A549 (cell line): ENCODE measurements around the gene HAO1. TPM values are rescaled to one million over a fixed set of nuclear protein-coding genes. Genes with fewer than 3 reads are reported as not detected.

ENCODE experiments used
- ATAC-seq, 2 experiments: fragments of 200-7000 bp in 1 of 2; fragments of >200 bp in 1 of 2; cut with Nextera tagmentation in 1 of 2; cut with Tn5 transposase in 1 of 2; 3 replicates each; pipeline versions ENCODE4 v1.8.0 to v1.9.1; 2018 to 2020; ENCODE audit warnings: mild to moderate bottlenecking in 1 of 2, moderate library complexity in 1 of 2
- CTCF ChIA-PET: fragments of 300-600 bp; sonication (Branson Sonifier 250); formaldehyde crosslinking; extraction: SDS; loops from one replicate; lab custom pipeline; 2021; ENCODE audit warnings: antibody characterized with exemption, inconsistent platforms; lab: Yijun Ruan, JAX
- POLR2A ChIA-PET: fragments of 350-600 bp; formaldehyde crosslinking; extraction: SDS; loops from one replicate; lab custom pipeline; 2021; ENCODE audit warnings: antibody characterized with exemption, inconsistent platforms; lab: Yijun Ruan, JAX
- DNase-seq, 2 experiments: peaks; one replicate each; pipeline versions ENCODE4 v3.0.0 to v3.0.0-alpha.2; 2011 to 2016; ENCODE audit warnings: low read depth in 1 of 2, low spot score in 1 of 2
- FAIRE-seq: peaks from 2 replicates; lab custom pipeline; 2011; peaks lifted over from hg19 to GRCh38; lab: Jason Lieb, UNC
- H3K27ac ChIP-seq, 2 experiments: fragments of >200 bp; sonication (Bioruptor Twin); formaldehyde crosslinking; 3 replicates each; pipeline ENCODE4 v1.5.1; 2016 to 2017
- H3K4me1 ChIP-seq: fragments of >200 bp; sonication (Bioruptor Twin); formaldehyde crosslinking; 3 replicates; pipeline ENCODE4 v1.6.1; 2016
- H3K4me2 ChIP-seq: fragments of >200 bp; sonication (Bioruptor Twin); formaldehyde crosslinking; 3 replicates; pipeline ENCODE4 v1.6.1; 2016
- H3K4me3 ChIP-seq: fragments of >200 bp; sonication (Bioruptor Twin); formaldehyde crosslinking; 3 replicates; pipeline ENCODE4 v1.5.1; 2016
- H3K9me3 ChIP-seq: fragments of >200 bp; sonication (Bioruptor Twin); formaldehyde crosslinking; 3 replicates; pipeline ENCODE4 v1.6.1; 2016
- BHLHE40 ChIP-seq: IDR thresholded peaks from 2 replicates; pipeline ENCODE4 v1.6.1; 2012; ENCODE audit warnings: low read depth, low read length, inconsistent platforms
- CBX2 ChIP-seq: fragments of 200-600 bp; sonication (generic); IDR thresholded peaks from 2 replicates; pipeline ENCODE4 v1.6.1; 2016; ENCODE audit warnings: low read depth, mild to moderate bottlenecking, borderline replicate concordance
- CBX8 ChIP-seq: fragments of 200-600 bp; sonication (generic); IDR thresholded peaks from 2 replicates; pipeline ENCODE4 v1.6.1; 2016
- CHD4 ChIP-seq: fragments of 200-600 bp; sonication (generic); IDR thresholded peaks from 2 replicates; pipeline ENCODE4 v1.6.1; 2016; ENCODE audit warnings: antibody characterized with exemption, mild to moderate bottlenecking, borderline replicate concordance
- EHMT2 ChIP-seq: fragments of 200-600 bp; sonication (generic); IDR thresholded peaks from 2 replicates; pipeline ENCODE4 v1.6.1; 2016; ENCODE audit warnings: antibody characterized with exemption, low read depth, mild to moderate bottlenecking, moderate library complexity
- FOXS1 ChIP-seq: fragments of 250-450 bp; sonication (Bioruptor Pico); IDR thresholded peaks from 2 replicates; pipeline ENCODE4 v1.5.0; 2020; ENCODE audit warnings: mild to moderate bottlenecking, moderate library complexity
- GATA3 ChIP-seq: IDR thresholded peaks from 2 replicates; pipeline ENCODE4 v1.6.1; 2012; ENCODE audit warnings: borderline replicate concordance
- HOXA7 ChIP-seq: fragments of 250-450 bp; sonication (Bioruptor Pico); IDR thresholded peaks from 2 replicates; pipeline ENCODE4 v1.5.0; 2020; ENCODE audit warnings: mild to moderate bottlenecking, moderate library complexity
- HOXB5 ChIP-seq: fragments of 250-450 bp; sonication (Bioruptor Pico); IDR thresholded peaks from 2 replicates; pipeline ENCODE4 v1.5.0; 2020; ENCODE audit warnings: mild to moderate bottlenecking, moderate library complexity
- JUN ChIP-seq, 2 experiments: fragments of >200 bp; sonication (Bioruptor Twin); formaldehyde crosslinking; IDR thresholded peaks; 2 replicates in 1 of 2; 3 replicates in 1 of 2; pipeline ENCODE4 v1.6.1; 2016 to 2017
- JUNB ChIP-seq: fragments of >200 bp; sonication (Bioruptor Twin); formaldehyde crosslinking; IDR thresholded peaks from 2 replicates; pipeline ENCODE4 v1.6.1; 2016
- KDM1A ChIP-seq: fragments of 200-600 bp; sonication (generic); IDR thresholded peaks from 2 replicates; pipeline ENCODE4 v1.6.1; 2016; ENCODE audit warnings: low read depth, mild to moderate bottlenecking
- MAFK ChIP-seq: fragments of 450-650 bp; IDR thresholded peaks from 2 replicates; pipeline ENCODE4 v1.6.1; 2014; ENCODE audit not compliant: partially characterized antibody
- NFE2L2 ChIP-seq: fragments of 150-350 bp; conservative IDR thresholded peaks from 2 replicates; pipeline ENCODE4 v1.6.1; 2014; ENCODE audit warnings: low read length
- POLR2A ChIP-seq: IDR thresholded peaks from 2 replicates; pipeline ENCODE4 v1.6.1; 2012; ENCODE audit warnings: mild to moderate bottlenecking, low read length
- RAD21 ChIP-seq, 2 experiments: fragments of >200 bp in 1 of 2; sonication (Bioruptor Twin) in 1 of 2; formaldehyde crosslinking in 1 of 2; IDR thresholded peaks in 1 of 2; conservative IDR thresholded peaks in 1 of 2; 2 replicates in 1 of 2; 3 replicates in 1 of 2; pipeline ENCODE4 v1.6.1; 2012 to 2018; ENCODE audit warnings: inconsistent platforms in 1 of 2
- RNF2 ChIP-seq: fragments of 200-600 bp; sonication (generic); IDR thresholded peaks from 2 replicates; pipeline ENCODE4 v1.6.1; 2016; ENCODE audit warnings: low read depth, mild to moderate bottlenecking, antibody characterized with exemption, moderate library complexity, borderline replicate concordance
- SREBF2 ChIP-seq: fragments of 450-650 bp; IDR thresholded peaks from 2 replicates; pipeline ENCODE4 v1.6.1; 2014; ENCODE audit warnings: mild to moderate bottlenecking, moderate library complexity
- TFCP2L1 ChIP-seq: fragments of 250-450 bp; sonication (Bioruptor Pico); IDR thresholded peaks from 2 replicates; pipeline ENCODE4 v1.5.0; 2021; ENCODE audit warnings: mild to moderate bottlenecking
- ZC3H11A ChIP-seq: fragments of 450-650 bp; IDR thresholded peaks from 2 replicates; pipeline ENCODE4 v1.6.1; 2014; ENCODE audit warnings: antibody characterized with exemption, mild to moderate bottlenecking
- ZNF302 ChIP-seq: fragments of 250-450 bp; sonication (Bioruptor Pico); IDR thresholded peaks from 2 replicates; pipeline ENCODE4 v1.9.0; 2021; ENCODE audit warnings: inconsistent platforms, mild to moderate bottlenecking, moderate library complexity
- WGBS: methylation state at CpG from one replicate; pipeline ENCODE4 v1.1.6; 2017; ENCODE audit errors: missing lambda C conversion rate; 5-methylcytosine and 5-hydroxymethylcytosine counted together
- polyA plus RNA-seq, 4 experiments: library from polyadenylated mRNA; depleted of rRNA in 3 of 4; stranded (reverse); fragments of >200 nt; fragmentation: RNase III in 1 of 4; extraction: RNeasy Plus Mini Kit Qiagen cat#74134 plus additional on column Dnase treatment in 1 of 4; gene quantifications; 2 replicates in 3 of 4; 3 replicates in 1 of 4; pipeline ENCODE4 v1.2.3, GENCODE V29; 2011 to 2017
- TF ChIP-seq, protein P1 (sequence below): fragments of >200 bp; sonication (Bioruptor Twin); formaldehyde crosslinking; IDR thresholded peaks from 3 replicates; pipeline ENCODE4 v1.5.1; 2016
- TF ChIP-seq, protein P2 (sequence below): IDR thresholded peaks from 2 replicates; pipeline ENCODE4 v1.6.1; 2012; ENCODE audit warnings: low read depth, borderline replicate concordance
- TF ChIP-seq, protein P3 (sequence below): fragments of >200 bp; sonication (Bioruptor Twin); formaldehyde crosslinking; IDR thresholded peaks from 2 replicates; pipeline ENCODE4 v1.6.1; 2016
- TF ChIP-seq, protein P4 (sequence below): IDR thresholded peaks from 2 replicates; pipeline ENCODE4 v1.6.1; 2012
- TF ChIP-seq, protein P5 (sequence below): IDR thresholded peaks from 2 replicates; pipeline ENCODE4 v1.6.1; 2012

Gene HAO1
- polyA plus RNA-seq, 2 of the 4 experiments (the other 2 are of a cell fraction) = 0.13 TPM; not detected in 1

- TF ChIP-seq EHMT2 = no peak
- TF ChIP-seq BHLHE40 = no peak
- TF ChIP-seq SREBF2 = no peak
- TF ChIP-seq, protein P1, sequence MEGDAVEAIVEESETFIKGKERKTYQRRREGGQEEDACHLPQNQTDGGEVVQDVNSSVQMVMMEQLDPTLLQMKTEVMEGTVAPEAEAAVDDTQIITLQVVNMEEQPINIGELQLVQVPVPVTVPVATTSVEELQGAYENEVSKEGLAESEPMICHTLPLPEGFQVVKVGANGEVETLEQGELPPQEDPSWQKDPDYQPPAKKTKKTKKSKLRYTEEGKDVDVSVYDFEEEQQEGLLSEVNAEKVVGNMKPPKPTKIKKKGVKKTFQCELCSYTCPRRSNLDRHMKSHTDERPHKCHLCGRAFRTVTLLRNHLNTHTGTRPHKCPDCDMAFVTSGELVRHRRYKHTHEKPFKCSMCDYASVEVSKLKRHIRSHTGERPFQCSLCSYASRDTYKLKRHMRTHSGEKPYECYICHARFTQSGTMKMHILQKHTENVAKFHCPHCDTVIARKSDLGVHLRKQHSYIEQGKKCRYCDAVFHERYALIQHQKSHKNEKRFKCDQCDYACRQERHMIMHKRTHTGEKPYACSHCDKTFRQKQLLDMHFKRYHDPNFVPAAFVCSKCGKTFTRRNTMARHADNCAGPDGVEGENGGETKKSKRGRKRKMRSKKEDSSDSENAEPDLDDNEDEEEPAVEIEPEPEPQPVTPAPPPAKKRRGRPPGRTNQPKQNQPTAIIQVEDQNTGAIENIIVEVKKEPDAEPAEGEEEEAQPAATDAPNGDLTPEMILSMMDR = no peak
- no peak for TF ChIP-seq RNF2
- no peak for TF ChIP-seq CBX8
- TF ChIP-seq, protein P2, sequence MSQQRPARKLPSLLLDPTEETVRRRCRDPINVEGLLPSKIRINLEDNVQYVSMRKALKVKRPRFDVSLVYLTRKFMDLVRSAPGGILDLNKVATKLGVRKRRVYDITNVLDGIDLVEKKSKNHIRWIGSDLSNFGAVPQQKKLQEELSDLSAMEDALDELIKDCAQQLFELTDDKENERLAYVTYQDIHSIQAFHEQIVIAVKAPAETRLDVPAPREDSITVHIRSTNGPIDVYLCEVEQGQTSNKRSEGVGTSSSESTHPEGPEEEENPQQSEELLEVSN = no peak
- TF ChIP-seq CBX2 = no peak
- Histone ChIP-seq H3K27ac (no peak overlapping the region), H3K4me1 (no peaks in the 10 kb centered on the region), H3K9me3 (no peaks in the 10 kb centered on the region), H3K4me2 (no peak overlapping the region), H3K4me3 (no peak overlapping the region)
- CTCF ChIA-PET = no interaction called here
- no peak for DNase-seq
- POLR2A ChIA-PET = no interaction called here
- no peak for FAIRE-seq
- 30% methylated on average over 10 of the region's 10 CpGs for WGBS
- no peak for ATAC-seq
Measured at GRCh38 chr20:7911586-7912330, 28.5 kb downstream of the HAO1 start.

DNA sequence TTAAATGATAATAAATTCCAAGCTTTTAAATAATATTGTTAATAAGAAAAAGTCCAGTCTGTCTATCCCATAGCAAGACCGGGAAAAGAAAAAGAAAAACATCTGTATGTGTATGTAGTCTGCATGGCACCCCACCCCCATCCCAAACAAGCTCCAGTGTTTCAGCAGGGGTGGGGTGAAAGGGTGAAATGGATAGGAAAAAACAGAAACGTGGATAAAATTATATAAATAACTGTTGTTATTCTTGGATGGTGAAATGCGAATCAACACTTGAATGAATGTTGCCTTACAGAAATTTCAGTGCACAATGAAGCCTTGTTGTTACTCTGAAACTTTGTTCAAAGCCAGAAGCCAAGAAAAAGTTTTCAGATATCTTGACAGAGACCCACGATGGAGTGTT is 31.4 kb downstream of the HAO1 start:
- FAIRE-seq (no peak), ATAC-seq (no peak), DNase-seq (no peak)
- TF ChIP-seq GATA3 (no peak), HOXA7 (CRISPR knock-in tag) (no peak), TFCP2L1 (no peak), JUN (IDR thresholded peaks at IDR 0.05) (no peak), FOXS1 (CRISPR knock-in tag) (no peak), ZNF302 (CRISPR knock-in tag) (no peak), ZC3H11A (no peak)
- ChIA-PET POLR2A (no interaction called here), CTCF (no interaction called here)
- Histone ChIP-seq H3K4me3 (no peak overlapping the region), H3K9me3 (no peaks in the 10 kb centered on the region), H3K4me2 (no peak overlapping the region), H3K27ac (no peak overlapping the region), H3K4me1 (no peaks in the 10 kb centered on the region)
- WGBS = 39% methylated on average over 4 of the region's 4 CpGs

DNA sequence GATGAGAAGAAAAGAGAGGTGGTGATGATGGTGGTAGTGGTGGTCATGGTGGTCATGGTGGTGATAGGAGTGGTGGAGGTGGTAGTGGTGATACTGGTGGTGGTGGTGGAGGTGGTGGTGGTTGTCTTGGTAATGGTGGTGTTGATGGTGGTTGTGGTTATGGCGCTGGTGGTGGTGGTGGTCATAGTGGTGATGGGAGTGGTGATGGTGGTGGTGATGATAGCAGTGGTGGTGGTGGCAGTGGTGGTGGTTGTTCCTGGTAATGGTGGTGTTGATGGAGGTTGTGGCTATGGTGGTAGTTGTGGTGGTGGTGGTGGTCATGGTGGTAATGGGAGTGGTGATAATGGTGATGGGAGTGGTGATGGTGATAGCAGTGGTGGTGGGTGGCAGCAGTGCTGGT is 36.8 kb downstream of the HAO1 start:
- Histone ChIP-seq H3K4me3 (no peak overlapping the region), H3K4me2 (no peak overlapping the region), H3K9me3 (no peaks in the 10 kb centered on the region), H3K27ac (no peak overlapping the region), H3K4me1 (no peaks in the 10 kb centered on the region)
- FAIRE-seq = no peak
- 16% methylated on average over 1 of the region's 1 CpG for WGBS
- ChIA-PET CTCF (no interaction called here), POLR2A (no interaction called here)
- ATAC-seq = no peak
- DNase-seq = no peak
- TF ChIP-seq NFE2L2 = no peak
- TF ChIP-seq, protein P3, sequence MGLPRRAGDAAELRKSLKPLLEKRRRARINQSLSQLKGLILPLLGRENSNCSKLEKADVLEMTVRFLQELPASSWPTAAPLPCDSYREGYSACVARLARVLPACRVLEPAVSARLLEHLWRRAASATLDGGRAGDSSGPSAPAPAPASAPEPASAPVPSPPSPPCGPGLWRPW = no peak
- no peak for TF ChIP-seq KDM1A
- no peak for TF ChIP-seq SREBF2
- TF ChIP-seq MAFK = no peak
- no peak for TF ChIP-seq RNF2
- TF ChIP-seq POLR2A = no peak
- no peak for TF ChIP-seq GATA3
- TF ChIP-seq CHD4 = no peak
- no peak for TF ChIP-seq RAD21 (conservative IDR thresholded peaks at IDR 0.05 in 1 of 2, IDR thresholded peaks at IDR 0.05 in 1 of 2)
- no peak for TF ChIP-seq HOXB5 (CRISPR knock-in tag)
- TF ChIP-seq JUNB = no peak
- TF ChIP-seq, protein P4, sequence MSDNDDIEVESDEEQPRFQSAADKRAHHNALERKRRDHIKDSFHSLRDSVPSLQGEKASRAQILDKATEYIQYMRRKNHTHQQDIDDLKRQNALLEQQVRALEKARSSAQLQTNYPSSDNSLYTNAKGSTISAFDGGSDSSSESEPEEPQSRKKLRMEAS = no peak
- TF ChIP-seq ZNF302 (CRISPR knock-in tag) = no peak
- TF ChIP-seq, protein P5, sequence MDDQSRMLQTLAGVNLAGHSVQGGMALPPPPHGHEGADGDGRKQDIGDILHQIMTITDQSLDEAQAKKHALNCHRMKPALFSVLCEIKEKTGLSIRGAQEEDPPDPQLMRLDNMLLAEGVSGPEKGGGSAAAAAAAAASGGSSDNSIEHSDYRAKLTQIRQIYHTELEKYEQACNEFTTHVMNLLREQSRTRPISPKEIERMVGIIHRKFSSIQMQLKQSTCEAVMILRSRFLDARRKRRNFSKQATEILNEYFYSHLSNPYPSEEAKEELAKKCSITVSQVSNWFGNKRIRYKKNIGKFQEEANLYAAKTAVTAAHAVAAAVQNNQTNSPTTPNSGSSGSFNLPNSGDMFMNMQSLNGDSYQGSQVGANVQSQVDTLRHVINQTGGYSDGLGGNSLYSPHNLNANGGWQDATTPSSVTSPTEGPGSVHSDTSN = no peak
- TF ChIP-seq CBX8 = no peak
